Measurements from ENCODE around the gene MARVELD1.
A peak's percentile ranks its signal among the peaks of the same experiment; 100 is the strongest.

The MARVELD1 gene

DNA sequence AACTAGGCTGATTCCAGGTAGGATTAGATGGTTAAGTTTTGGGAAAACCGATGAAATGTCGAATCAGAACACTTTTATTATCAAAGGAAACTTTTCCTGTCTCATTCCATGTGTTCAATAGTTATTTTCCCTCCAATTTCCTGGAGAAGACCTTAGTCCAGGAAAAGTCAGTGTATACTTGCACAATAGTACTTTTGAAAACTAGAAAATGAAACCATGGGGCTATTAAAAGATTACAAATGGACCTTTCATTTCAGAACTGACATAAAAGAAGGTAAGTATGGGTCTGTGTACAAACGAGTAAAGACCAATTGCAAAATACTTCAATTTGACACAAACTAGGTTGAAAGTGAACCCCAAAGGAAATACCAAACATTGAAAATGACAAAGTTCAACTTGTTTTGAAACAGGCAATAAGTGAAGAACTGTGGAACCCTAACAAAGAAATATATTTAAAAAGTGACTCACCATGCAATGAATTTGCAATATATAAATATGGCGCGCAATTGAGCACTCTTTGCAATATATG is 28.6 kb upstream of the MARVELD1 start:
- no peak for DNase-seq (ENCODE audit: low read depth)
- no peak overlapping the region for H3K4me3 ChIP-seq (ENCODE audit: low read depth, low read length)
- TF ChIP-seq POLR2A (IDR thresholded peaks at IDR 0.05; ENCODE audit: extremely low read depth, insufficient read length) (no peak), MYC (IDR thresholded peaks at IDR 0.05; ENCODE audit: low read depth, low read length) (no peak)
- TF ChIP-seq, protein P1, sequence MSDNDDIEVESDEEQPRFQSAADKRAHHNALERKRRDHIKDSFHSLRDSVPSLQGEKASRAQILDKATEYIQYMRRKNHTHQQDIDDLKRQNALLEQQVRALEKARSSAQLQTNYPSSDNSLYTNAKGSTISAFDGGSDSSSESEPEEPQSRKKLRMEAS (IDR thresholded peaks at IDR 0.05; ENCODE audit: low read depth, low read length) = no peak
- TF ChIP-seq, protein P2, sequence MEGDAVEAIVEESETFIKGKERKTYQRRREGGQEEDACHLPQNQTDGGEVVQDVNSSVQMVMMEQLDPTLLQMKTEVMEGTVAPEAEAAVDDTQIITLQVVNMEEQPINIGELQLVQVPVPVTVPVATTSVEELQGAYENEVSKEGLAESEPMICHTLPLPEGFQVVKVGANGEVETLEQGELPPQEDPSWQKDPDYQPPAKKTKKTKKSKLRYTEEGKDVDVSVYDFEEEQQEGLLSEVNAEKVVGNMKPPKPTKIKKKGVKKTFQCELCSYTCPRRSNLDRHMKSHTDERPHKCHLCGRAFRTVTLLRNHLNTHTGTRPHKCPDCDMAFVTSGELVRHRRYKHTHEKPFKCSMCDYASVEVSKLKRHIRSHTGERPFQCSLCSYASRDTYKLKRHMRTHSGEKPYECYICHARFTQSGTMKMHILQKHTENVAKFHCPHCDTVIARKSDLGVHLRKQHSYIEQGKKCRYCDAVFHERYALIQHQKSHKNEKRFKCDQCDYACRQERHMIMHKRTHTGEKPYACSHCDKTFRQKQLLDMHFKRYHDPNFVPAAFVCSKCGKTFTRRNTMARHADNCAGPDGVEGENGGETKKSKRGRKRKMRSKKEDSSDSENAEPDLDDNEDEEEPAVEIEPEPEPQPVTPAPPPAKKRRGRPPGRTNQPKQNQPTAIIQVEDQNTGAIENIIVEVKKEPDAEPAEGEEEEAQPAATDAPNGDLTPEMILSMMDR (IDR thresholded peaks at IDR 0.05; ENCODE audit: low read depth, low read length) = no peak

DNA sequence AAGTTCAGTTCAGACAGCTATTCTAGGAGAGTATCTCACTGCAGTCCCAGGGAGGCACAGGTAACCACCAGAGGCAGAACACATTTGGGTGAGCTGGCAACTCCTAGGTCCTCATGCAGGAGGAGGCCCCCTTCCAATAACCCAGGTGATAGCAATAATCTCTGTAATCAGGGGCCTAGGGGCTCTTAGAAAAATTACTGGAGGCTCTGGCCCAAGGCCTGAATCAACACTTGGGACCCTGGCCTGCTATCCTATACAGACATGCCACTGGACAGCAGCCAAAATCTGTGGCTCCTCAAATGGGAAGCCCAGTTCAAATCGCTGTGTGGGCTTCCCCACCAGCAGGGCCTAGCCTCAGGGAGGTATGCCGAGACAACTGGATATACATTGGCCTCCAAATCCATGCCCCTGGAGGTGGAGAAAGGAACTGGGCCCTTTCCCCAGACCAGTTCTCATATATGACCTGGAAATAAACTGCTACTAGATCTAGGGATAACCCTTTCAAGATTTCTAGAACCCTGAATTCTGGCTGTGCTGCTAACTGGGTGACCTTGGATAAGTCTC is 28.1 kb upstream of the MARVELD1 start:
- DNase-seq (ENCODE audit: low read depth) = no peak
- TF ChIP-seq POLR2A (IDR thresholded peaks at IDR 0.05; ENCODE audit: extremely low read depth, insufficient read length) (no peak), MYC (IDR thresholded peaks at IDR 0.05; ENCODE audit: low read depth, low read length) (no peak)
- TF ChIP-seq, protein P2 (IDR thresholded peaks at IDR 0.05; ENCODE audit: low read depth, low read length) = no peak
- TF ChIP-seq, protein P1 (IDR thresholded peaks at IDR 0.05; ENCODE audit: low read depth, low read length) = no peak
- no peak overlapping the region for H3K4me3 ChIP-seq (ENCODE audit: low read depth, low read length)

DNA sequence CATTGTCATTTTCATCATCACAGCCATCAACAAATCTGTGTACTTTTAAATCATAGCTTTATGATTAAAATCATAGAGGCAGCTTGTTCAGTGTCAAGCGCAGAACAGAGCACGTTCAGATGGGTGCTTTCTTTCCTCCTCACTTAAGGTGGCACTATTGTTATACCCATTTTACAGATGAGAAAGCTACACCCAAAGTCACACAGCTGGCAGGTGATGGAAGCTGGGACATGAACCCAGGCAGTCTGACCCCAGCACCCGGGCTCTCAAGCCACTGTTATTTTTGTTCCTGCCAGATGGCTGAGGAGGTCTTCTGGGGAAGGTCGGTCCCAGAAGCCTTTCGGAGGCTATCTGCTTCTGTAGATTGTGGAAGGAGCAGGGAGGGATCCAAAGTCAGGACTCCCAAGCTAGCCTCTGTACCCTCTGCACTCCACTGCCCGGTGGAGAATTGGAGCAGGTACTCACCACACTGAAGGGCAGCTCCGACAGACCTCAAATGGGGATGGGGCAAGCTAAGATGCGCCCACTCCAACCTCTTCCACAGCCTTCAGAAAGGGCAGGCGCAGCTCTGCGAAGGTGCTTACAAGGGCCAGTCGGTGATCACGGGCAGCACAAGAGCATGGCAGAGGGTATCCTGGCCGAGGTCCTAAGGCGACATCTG is 27.1 kb upstream of the MARVELD1 start:
- peak overlapping the region; percentile 56 for H3K4me3 ChIP-seq (ENCODE audit: low read depth, low read length)
- DNase-seq (ENCODE audit: low read depth) = no peak
- TF ChIP-seq, protein P2 (IDR thresholded peaks at IDR 0.05; ENCODE audit: low read depth, low read length) = no peak
- TF ChIP-seq, protein P1 (IDR thresholded peaks at IDR 0.05; ENCODE audit: low read depth, low read length) = no peak
- TF ChIP-seq POLR2A (IDR thresholded peaks at IDR 0.05; ENCODE audit: extremely low read depth, insufficient read length) = no peak
- TF ChIP-seq MYC (IDR thresholded peaks at IDR 0.05; ENCODE audit: low read depth, low read length) = no peak

DNA sequence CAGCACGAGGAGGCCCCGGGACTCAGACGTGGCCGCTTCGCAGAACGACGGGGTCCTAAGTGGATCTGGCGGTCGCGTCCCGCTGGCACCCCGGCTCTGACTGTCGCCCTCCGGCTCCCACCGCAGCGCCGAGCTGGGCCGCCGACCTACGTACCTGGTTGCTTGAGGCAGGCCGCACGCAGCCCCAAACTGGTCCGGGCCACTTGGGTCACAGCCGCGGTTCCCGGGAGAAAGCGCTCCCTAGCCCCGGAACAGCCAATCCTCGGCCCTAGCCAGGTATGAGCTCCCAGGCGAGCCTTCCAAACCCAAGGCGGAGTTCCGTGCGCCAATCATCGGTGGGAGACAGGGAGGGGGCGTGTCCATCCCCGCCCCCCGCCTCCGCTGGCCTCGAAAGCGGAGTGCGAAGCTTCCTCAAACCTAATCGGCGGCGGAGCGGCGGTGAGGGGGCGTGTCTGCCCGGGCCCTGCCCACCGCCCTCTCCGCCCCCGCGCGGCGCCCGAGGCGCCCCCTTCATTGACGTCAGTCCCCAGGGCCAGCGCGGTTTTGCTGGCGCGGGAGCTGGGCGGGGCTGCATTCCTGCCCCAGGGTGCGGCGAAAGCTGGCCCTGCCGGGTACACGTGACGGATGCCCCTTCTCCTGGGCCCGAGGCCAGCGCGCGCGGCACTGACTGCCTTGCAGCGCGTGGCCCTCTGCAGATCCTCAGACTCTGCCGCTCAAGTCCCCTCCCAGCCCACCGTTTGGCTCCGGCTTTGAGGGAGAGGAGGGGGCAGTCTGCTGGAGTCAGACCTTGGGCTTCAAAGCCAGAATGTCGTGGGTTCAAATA is 26.4 kb upstream of the MARVELD1 start, which contains the start of gene AVPI1:
AVPI1 (minus strand) TSS at position 280 of the 823 bp plus-strand sequence. CDS start 7,336 bp downstream, outside the sequence.
- H3K4me3 ChIP-seq (ENCODE audit: low read depth, low read length) = peak within 1 kb of the TSS; percentile 56
- peak; percentile 99 for DNase-seq (ENCODE audit: low read depth)
- TF ChIP-seq MYC (IDR thresholded peaks at IDR 0.05; ENCODE audit: low read depth, low read length) (peak; percentile 96), POLR2A (IDR thresholded peaks at IDR 0.05; ENCODE audit: extremely low read depth, insufficient read length) (peak; percentile 87)
- TF ChIP-seq, protein P1 (IDR thresholded peaks at IDR 0.05; ENCODE audit: low read depth, low read length) = peak; percentile 97
- TF ChIP-seq, protein P2 (IDR thresholded peaks at IDR 0.05; ENCODE audit: low read depth, low read length) = no peak

Data from NB4 (cell line).